Loucy (cell line): ENCODE results near the gene PDZD8.

Experiments used
- CTCF ChIP-seq: fragments of 200-600 bp; sonication (generic); conservative IDR thresholded peaks from 2 replicates; pipeline ENCODE4 v1.5.1; 2014; ENCODE audit warnings: mild to moderate bottlenecking, antibody characterized with exemption, low read length
- EZH2phosphoT487 ChIP-seq: fragments of 200-600 bp; IDR thresholded peaks from 2 replicates; pipeline ENCODE4 v1.6.1; 2018; ENCODE audit warnings: antibody characterized with exemption, mild to moderate bottlenecking, moderate library complexity, borderline replicate concordance

GRCh38 chr10:117239051-117239450, 136.2 kb downstream of the PDZD8 start:
- TF ChIP-seq CTCF (no peak), EZH2phosphoT487 (no peak)
